GM18868 (cell line): Measurements from ENCODE around the gene CLEC11A.
A peak's percentile ranks its signal among the peaks of the same experiment; 100 is the strongest.
"Not testable (repeated sequence)": the region's sequence is repeated elsewhere in the genome, so short reads cannot be mapped to it uniquely, and the experiment has no call there.

Experiments
- ATAC-seq: cut with Tn5 transposase; IDR thresholded peaks from one replicate; pipeline ENCODE4 v1.9.1; 2021; ENCODE audit warnings: mild to moderate bottlenecking, moderate library complexity; ENCODE audit not compliant: unreplicated experiment

Gene CLEC11A

DNA sequence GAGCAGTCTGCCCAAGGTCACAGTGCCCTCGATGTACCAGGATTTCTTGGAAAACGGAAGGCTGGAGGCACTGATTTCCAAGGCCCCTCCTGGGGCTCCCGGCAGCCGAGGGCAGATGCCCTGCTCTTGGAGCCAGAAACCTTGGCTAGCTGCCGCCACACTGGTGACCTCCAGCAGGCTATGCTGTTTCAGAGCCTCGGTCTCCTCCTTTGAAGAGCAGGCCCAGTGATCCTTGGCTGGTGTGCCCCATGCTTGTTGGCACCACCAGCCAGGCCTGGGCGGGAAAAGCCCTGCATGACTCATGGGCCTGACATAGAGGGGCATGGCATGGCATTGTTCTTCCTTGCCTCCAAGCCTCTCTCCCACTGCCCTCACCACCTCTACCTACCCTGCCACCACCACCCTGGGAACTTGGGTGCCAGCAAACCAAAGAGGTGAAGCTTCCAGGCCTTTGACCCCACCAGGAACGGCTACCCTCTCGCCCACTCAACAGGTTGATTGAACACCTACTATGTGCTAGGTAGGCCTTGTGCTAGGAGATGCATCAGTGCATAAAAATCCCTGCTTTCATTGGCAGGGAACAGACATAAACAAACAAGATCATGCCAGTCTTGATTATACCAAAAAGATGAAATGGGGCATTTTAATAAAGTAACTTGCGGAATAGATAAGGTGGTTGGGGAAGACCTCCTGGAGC lies 1.6 kb upstream of the CLEC11A start:
- ATAC-seq, result no peak

DNA sequence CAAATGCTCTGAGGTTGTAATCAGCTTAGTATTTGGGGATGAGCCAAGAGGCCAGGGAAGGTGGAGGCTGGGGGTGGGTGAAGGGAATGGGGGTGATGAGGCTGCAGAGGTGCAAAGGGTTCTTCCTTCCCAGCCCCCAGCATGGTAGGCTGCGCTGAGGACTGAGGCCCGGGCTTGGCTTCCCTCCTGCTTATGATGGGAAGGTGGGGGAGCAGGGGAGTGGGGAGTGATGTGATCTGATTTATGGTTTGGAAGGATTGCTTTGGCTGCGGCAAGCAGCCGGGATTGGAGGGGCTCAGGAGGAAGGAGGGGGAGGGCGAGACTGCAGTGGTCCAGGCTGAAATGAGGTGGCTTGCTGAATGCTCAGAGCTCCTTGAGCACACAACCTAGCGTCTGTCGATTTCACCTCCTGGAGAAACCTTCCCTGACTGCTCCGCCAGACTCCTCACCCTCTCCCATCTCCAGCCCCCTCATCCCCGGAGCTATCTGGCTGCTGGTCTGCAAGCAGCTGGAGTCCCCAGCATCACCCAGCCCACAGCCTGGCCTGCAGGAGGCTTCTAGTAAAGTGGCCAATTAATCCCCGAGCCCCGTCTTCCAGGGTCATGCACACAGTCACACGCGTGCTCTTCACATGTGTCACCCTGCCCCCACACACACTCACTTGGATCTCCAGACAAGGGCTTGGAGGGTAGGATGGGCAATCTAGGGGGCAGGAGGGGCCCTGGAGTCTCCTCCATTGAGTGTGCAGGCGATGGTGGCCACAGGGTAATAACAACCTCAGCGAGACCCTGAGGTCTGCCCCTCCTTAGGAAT lies 757 bp upstream of the CLEC11A start:
- no peak for ATAC-seq

DNA sequence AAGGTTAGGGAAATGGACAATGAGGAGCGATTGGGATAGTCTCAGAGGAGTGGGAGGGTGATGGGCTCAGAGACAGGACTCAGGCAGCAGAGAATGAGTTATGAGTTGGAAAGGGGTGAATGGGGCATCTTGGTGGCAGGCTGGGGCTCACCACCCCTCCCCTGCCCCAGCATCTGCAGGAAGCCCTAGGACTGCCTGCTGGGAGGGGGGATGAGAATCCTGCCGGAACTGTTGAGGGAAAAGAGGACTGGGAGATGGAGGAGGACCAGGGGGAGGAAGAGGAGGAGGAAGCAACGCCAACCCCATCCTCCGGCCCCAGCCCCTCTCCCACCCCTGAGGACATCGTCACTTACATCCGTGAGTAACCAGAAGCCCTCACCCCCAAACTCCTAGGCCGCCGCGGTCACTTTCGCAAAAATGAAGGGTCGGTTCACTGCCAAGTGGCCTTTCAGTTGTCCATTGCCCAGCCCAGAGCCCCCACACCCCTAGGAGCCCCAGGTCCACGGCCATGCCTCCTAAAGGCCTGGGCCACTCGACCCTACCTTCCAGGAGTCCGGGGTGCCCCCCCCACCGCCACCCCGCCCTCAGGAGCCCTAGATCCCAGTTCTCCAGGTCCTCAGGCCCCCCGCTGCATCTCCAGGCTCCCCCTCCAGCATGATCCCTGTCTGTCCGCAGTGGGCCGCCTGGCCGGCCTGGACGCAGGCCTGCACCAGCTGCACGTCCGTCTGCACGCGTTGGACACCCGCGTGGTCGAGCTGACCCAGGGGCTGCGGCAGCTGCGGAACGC lies 764 bp downstream of the CLEC11A start:
- ATAC-seq, result no peak

DNA sequence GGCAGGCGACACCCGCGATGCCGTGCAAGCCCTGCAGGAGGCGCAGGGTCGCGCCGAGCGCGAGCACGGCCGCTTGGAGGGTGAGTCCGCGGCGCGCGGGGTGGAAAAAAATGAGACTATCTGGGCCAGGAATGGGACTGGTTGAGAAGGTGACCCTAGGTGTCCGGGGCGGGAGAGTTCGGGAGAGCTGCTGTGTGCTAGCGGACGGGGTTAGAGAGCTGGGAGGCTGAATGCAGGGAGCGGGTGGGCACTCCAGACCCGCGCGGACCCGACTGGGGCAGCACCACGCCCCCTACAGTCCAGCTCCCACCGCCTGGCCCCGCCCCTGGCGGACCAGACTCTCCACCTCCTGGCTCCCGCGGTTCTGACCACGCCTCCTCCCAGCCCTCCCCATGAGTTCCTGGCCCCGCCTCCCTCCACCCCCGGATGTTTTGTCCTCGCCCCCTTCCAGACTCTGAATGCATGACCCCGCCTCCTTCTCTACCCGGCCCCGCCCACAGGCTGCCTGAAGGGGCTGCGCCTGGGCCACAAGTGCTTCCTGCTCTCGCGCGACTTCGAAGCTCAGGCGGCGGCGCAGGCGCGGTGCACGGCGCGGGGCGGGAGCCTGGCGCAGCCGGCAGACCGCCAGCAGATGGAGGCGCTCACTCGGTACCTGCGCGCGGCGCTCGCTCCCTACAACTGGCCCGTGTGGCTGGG lies 1.5 kb downstream of the CLEC11A start:
- peak; percentile 63 for ATAC-seq

DNA sequence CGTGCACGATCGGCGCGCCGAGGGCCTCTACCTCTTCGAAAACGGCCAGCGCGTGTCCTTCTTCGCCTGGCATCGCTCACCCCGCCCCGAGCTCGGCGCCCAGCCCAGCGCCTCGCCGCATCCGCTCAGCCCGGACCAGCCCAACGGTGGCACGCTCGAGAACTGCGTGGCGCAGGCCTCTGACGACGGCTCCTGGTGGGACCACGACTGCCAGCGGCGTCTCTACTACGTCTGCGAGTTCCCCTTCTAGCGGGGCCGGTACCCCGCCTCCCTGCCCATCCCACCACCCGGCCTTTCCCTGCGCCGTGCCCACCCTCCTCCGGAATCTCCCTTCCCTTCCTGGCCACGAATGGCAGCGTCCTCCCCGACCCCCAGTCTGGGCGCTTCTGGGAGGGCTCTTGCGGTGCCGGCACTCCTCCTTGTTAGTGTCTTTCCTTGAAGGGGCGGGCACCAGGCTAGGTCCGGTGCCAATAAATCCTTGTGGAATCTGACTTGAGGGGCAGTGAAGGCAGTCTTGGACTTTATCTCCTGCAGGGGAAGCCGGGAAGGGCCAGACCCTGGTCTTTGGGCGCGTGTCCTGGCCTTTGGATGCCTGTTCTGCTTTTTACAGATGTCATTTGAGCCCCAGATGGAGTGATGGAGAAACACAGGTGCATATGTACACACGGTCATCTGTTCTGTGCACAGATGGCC lies 2.2 kb downstream of the CLEC11A start:
- ATAC-seq, result no peak

DNA sequence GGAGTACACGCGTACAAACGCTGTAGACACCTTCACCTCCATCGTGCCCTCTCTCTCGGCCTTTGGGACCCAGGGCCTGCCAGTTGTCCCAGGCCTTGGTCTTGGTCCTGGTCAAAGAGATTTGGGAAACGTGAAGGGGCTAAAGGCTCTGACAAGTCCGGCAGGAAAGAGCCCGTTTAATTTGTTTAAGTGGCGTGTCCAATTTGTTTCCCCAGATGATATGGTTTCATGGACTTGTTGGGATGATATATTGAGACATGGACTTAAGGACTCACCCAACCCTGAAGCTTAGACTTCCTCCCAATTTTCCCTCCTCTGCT lies 2.7 kb downstream of the CLEC11A start:
- no peak for ATAC-seq

DNA sequence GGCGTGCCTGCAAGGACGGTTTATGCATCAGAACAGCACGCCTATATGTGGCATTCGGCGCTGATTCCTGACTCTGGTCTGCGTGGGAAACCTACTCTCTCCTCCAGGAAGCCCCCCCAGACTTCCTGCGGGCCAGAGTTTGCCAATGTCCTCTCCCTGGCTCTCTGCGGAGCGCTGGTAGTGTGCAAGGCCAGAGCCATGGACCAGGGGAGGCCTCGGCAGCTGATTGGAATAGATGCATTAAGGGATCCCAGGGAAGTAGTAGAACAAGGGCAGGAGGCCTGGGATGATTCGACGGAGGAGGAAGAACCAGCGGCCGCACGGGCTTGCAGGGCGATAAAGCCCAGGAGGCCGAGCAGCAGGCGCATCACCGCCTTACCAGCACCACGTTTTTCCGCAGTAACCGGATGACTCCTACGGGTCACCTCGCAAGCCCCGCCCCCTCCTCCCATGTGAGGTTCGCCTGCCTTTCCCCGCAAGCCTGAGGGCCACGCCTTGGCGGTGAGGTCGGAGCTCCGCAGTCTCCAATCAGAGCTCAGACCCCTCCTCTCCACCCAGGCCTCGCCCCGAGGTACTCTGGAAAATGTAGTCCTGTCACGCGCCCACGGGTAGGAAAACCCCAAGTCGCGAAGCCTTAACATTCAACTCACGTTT lies 5.0 kb downstream of the CLEC11A start:
- no peak for ATAC-seq

DNA sequence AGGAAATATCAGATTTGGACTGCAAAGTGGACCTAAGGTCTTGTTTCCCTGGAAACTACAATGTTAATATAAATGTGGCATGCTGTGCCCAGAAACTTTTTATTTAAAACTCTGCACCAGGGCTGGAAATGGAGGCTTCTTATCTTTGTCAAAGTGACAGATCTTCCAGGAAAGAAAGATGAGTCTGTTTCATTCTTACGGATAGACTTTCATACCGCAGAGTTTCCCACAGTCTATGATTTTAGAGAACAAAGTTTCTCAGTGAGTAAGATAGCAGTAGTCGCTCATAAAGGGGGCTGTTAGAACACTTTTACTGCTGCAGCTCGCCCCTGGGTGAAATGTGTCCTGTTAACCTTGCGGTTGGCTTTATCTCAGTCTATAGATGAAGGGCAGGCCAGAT lies 6.7 kb downstream of the CLEC11A start:
- ATAC-seq, result no peak

DNA sequence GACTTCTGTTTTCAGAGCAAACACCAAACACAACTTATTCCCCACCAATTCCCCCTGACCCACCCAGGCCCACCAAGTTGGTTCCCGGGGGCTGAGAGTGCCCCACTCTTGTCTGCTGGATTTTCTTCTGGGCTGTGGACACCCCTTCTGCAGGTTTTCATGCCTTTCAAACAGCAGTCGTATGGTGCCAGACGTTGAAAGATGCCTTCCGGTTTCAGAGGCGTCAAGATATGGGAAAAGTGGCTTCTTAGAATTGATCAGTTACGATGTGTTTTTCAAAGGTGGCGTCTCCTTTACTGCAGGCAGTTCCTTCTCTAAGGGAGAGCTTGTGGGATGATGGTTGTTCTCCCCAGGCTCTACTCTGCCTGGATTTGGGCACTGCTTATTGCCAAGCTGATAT lies 12.7 kb downstream of the CLEC11A start:
- ATAC-seq, result no peak

DNA sequence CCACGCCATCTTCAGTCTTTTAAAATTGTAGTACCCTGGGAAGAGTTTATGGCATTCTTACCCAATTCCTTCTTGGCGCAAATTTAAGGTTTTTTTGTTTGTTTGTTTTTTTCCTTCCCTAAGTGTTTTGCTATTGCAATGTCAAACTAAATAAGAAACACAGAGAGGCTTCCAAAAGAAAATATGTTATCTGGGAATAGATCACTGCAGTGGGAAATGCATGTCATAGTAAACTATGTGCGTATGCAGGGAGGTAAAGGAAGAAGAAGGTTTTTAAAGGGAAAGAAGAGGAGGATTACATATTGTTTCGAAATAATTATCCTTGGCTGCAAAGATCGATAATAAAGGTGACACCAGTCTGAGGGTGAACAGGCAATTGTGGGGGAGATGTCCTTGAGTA lies 13.2 kb downstream of the CLEC11A start:
- no peak for ATAC-seq

DNA sequence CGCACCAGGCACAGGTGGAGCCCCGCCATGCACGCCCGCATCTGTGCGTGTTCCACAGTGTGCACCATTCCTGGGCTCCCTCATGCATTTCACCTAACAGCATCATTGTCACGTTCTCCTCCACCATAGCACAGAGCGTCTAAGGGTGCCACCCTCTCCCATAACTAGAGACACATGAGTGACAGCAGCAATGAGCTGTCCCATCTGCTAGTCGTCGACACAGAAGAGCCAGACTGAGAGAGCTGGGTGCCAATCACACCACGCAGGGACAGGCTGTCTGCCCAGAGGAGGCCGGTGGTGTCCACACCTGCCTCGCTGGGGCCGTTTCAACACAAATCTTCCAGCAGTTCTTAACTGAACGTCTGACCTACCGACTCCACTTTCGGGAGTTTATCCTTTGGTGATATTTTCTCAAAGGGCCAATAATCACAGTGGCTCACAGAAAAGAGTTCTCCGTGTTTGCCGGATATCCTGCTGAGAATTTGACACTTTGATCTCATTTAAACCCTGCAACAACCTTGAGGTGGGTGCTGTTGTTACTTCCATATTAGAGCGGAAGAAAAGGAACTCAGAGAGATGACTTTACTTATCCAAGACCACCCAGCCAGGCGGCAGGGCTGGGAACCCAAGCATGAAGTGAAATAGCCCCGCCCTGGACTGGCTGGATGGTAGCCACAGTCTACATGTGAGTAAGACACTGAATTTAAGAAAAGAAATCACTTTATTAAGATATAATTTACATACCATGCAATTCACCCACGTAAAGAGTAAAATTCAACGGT lies 16.2 kb downstream of the CLEC11A start:
- no peak for ATAC-seq

DNA sequence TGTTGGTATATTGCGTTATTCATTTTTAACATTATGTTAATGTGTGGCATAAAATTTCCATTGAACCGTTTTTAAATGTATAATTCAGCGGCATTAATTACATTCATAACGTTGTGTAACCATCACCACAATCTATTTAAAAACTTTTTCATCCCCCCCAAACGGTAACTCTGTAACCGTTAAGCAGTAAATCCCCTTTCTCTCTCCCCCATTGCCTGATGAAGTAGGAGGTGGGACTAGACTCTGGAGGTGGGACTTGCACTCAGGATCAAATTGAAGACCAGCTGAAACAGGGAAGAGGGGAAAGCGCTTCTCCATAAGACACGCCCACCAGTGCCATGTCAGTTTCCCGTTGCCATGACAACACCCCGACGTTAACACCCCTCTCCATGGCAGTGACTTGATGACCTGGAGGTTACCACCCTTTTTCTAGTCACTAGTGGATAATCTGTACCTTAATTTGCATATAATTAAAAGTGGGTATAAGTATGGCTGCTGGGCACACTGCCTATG lies 16.8 kb downstream of the CLEC11A start:
- ATAC-seq, result no peak

DNA sequence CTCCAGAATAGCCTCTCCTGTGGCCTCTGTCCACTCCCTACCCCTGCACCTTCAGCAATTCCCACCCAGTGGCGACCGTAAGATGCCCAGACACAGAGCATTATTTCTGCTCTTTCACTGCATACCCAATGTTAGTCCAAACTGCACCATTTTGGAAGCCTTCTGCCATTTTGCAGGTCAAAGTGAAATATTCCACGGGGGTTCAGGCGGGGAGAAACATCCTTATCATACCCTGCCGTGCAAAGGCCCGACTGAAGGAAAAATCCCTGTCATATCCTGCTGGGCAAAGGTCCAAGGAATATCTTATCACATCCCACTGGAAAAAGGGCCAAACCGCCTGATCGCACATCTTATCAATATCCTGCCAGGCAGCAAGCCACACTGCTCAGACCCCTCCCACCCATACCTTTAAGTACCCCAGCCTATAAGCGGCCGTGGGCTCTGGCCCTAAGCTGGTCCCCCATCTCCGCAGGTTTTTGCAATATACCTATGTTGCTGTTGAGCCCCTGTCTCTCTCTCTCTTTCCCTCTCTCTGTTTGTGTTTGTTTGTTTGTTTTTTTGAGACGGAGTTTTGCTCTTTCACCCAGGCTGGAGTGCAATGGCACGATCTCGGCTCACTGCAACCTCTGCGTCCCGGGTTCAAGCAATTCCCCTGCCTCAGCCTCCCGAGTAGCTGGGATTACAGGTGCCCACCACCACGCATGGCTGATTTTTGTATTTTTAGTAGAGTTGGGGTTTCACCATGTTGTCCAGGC lies 18.2 kb downstream of the CLEC11A start:
- no peak for ATAC-seq

DNA sequence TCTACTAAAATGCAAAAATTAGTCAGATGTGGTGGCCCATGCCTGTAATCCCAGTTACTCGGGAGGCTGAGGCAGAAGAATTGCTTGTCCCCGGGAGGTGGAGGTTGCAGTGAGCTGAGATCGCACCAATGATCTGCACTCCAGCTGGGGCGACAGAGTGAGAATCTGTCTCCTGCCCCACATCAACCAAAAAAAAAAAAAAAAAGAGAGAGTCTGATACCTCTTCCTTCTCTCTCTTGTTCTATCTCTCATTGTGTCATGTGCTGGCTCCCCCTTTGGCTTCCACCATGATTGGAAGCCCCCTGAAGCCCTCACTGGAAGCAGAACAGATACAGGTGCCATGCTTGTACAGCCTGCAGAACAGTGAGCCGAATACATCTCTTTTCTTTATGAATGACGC lies 20.4 kb downstream of the CLEC11A start:
- ATAC-seq, result no peak

DNA sequence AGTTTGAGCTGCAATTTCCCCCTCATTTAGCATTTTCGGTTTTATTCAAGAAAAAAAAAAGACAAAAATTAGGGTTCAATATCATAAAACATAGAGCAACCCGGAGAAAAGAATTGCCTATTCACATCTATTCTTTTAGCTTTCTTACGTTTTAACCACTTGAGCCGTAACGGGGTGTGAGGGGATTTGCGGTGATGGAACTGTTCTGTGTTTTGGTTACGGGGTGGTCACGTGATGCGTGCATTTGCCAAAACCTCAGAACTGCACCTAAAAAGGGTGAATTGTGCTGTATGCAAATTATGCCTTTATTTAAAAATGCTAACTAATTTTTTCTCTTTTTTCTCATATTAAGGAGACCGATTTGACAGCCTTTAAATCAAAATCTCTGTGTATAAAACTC lies 22.1 kb downstream of the CLEC11A start:
- ATAC-seq, result no peak

DNA sequence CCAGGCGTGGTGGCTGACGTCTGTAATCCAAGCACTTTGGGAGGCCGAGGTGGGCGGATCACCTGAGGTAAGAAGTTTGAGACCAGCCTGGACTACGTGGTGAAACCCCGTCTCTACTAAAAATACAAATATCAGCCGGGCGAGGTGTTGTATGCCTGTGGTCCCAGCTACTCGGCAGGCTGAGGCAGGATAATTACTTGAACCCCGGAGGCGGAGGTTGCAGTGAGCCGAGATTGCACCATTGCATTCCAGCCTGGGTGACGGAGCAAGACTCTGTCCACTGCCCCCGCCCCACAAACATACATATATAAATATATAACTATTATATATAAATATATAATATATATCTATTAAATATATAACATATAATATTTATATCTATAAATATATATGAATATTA lies 24.0 kb downstream of the CLEC11A start:
- ATAC-seq, result not testable (repeated sequence)

DNA sequence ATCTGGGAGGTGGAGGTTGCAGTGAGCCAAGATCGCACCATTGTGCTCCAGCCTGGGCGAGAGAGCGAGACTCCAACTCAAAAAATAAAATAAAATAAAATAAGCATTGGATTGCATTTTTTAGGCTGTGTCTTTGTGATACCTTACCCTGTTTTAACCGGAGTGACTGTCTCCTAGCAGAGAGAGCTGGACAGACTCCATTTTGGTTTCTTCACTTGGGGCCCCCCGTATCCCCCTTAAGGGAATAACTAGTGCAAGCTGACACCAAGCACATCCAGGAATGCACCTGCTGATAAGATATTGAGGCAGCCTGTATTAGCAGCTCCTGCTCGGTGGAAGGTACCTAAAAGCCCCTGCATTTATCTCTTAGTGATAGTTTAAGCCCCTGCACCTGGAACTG lies 26.3 kb downstream of the CLEC11A start:
- ATAC-seq, result no peak

DNA sequence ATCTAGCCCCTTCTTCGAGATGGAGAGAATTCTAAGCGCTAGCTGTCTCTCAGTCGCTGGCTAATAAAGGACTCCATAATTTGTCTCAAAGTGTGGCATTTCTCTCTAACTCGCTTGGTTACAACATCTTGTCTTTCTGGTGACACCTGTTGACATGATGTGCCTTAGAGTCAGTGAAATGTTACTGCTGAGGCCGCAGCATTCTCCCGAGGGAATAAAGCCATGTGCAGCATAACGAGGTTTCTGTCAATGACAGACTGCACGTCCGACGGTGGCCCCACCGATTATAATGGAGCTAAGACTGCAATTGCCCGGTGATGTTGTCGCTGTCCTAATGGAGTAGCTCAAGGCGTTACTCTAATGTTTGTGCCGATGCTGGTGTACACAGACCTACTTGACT lies 26.8 kb downstream of the CLEC11A start:
- ATAC-seq, result no peak

DNA sequence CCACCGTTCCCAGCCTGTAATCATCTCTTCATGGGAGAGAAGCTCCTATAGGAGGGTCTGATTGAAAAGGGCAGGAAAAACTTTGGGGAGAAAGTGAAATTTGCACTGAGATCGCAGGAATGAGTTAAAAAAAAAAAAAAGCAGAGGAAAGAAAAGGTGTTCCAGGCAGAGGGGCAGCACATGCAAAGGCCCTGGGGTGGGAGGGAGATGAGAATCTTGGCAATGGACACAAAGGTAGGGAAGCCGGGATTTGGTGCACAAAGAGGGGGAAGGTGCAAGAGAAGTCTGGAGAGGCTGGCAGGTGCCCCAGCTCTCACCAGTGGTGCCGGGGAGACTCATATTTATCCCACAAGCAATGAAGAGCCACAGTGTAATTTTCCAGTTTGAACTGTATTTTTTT lies 30.7 kb downstream of the CLEC11A start:
- no peak for ATAC-seq
